Measurements from ENCODE around the gene LINC01488.

DNA sequence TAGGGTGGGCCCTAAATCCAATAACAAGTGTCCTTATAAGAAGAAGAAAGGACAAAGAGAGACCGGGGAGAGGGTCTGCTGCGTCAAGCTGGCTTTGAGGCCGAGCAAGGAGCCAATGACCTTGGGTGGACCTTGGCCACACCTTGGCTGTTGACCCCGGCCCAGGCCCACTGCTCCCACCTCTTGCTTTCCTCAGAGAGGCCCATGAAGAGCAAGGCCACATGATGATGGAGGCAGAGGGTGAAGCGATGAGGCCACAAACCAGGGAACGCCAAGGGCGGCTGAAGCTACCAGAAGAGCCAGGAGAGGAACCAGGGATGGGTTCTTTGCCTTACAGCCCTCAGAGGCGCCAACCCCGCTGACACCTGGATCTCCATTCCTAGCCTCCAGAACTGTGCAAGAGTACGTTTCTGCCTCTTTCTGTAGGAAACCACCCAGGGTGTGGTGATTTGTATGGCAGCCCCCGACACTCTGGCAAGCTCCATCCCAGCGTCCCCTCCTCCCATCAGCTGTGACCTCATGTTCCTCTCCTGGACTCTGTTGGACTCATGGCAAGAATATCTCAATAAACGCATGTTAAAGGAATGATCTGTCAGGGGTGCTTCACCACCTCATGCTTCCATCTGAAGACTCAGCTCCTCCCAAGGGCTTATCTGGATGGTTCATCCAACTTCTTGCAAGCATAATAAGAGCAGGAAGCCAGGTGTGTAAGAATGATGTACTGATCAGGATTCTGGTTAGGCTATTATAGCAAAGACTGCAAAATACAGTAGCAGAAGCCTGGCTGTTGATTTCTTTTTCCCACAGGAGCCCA, 41.6 kb upstream of the LINC01488 start:
- TF ChIP-seq EZH2 (IDR thresholded peaks at IDR 0.05; ENCODE audit: insufficient read depth, poor library complexity, severe bottlenecking), result no peak
- TF ChIP-seq EZH2phosphoT487 (IDR thresholded peaks at IDR 0.05; ENCODE audit: insufficient read depth, low read depth), result no peak

Measured in GM23248 (cell line).